GM12801 (cell line): ENCODE results near the gene PQBP1.
A peak's percentile ranks its signal among the peaks of the same experiment; 100 is the strongest.

Source experiments
- CTCF ChIP-seq: IDR thresholded peaks from one replicate; pipeline ENCODE4 v1.5.1; 2011; ENCODE audit warnings: control low read depth; ENCODE audit not compliant: insufficient read length; ENCODE audit errors: extremely low read depth

PQBP1 gene

GRCh38 chrX:48914593-48915493 lies 17.1 kb downstream of the PQBP1 start:
- no peak for TF ChIP-seq CTCF

- TF ChIP-seq CTCF: peak; percentile 1
Measured at GRCh38 chrX:48917139-48918001, 19.6 kb downstream of the PQBP1 start.

- no peak for TF ChIP-seq CTCF
Measured at GRCh38 chrX:48918301-48918642, 20.5 kb downstream of the PQBP1 start.

- no peak for TF ChIP-seq CTCF
Measured at GRCh38 chrX:48918643-48919340, 21.1 kb downstream of the PQBP1 start, which contains the start of gene PIM2. Gene PIM2, minus strand, starts transcription at chrX:48919024. Its CDS starts 190 bp downstream, at chrX:48918834.

GRCh38 chrX:48919360-48919841 lies 21.7 kb downstream of the PQBP1 start:
- no peak for TF ChIP-seq CTCF

GRCh38 chrX:48919947-48920717 lies 22.4 kb downstream of the PQBP1 start:
- no peak for TF ChIP-seq CTCF
